Neuronal stem cell (in vitro differentiated cells): Measurements from ENCODE around the gene LCP1.

ENCODE experiments used
- DNase-seq: peaks from one replicate; pipeline ENCODE4 v3.0.0-alpha.2; 2013; ENCODE audit warnings: low spot score
- H2AFZ ChIP-seq: one replicate; pipeline ENCODE4 v1.6.1; 2013; ENCODE audit warnings: mild to moderate bottlenecking, low read length, inconsistent platforms
- H2AK5ac ChIP-seq: 2 replicates; pipeline ENCODE4 v1.6.1; 2013; ENCODE audit warnings: low read depth, mild to moderate bottlenecking, inconsistent platforms, low read length, moderate library complexity, mixed read lengths
- H2BK120ac ChIP-seq: 2 replicates; pipeline ENCODE4 v1.6.1; 2013; ENCODE audit warnings: low read depth, mild to moderate bottlenecking, inconsistent platforms, low read length, moderate library complexity, mixed read lengths
- H2BK12ac ChIP-seq: one replicate; pipeline ENCODE4 v1.6.1; 2013; ENCODE audit warnings: low read length, inconsistent platforms
- H2BK15ac ChIP-seq: 2 replicates; pipeline ENCODE4 v1.6.1; 2013; ENCODE audit warnings: mild to moderate bottlenecking, low read length, inconsistent platforms, mixed read lengths
- H2BK5ac ChIP-seq: one replicate; pipeline ENCODE4 v1.6.1; 2013; ENCODE audit warnings: inconsistent platforms, mild to moderate bottlenecking, low read length, moderate library complexity
- H3K14ac ChIP-seq: one replicate; pipeline ENCODE4 v1.6.1; 2013; ENCODE audit warnings: low read length, inconsistent platforms
- H3K18ac ChIP-seq: 2 replicates; pipeline ENCODE4 v1.6.1; 2013; ENCODE audit warnings: low read length, inconsistent platforms
- H3K23ac ChIP-seq: 2 replicates; pipeline ENCODE4 v1.6.1; 2013; ENCODE audit warnings: low read depth, mild to moderate bottlenecking, mixed read lengths, low read length, inconsistent platforms; ENCODE audit not compliant: poor library complexity
- H3K27ac ChIP-seq: replicated peaks from 3 replicates; pipeline ENCODE4 v1.5.1; 2013; ENCODE audit warnings: low read length, inconsistent platforms
- H3K27me3 ChIP-seq, 3 experiments: 2 replicates each; pipeline ENCODE4 v1.6.1; 2013; ENCODE audit warnings: low read length in 3 of 3, mild to moderate bottlenecking in 2 of 3, inconsistent platforms in 1 of 3, low read depth in 1 of 3, mixed read lengths in 1 of 3, moderate library complexity in 1 of 3; ENCODE audit not compliant: control insufficient read depth in 3 of 3, insufficient read depth in 3 of 3
- H3K36me3 ChIP-seq, 2 donors: replicated peaks in 1 of 2; 2 replicates each; pipeline ENCODE4 v1.6.1; 2013; ENCODE audit warnings: low read length in 2 of 2; ENCODE audit not compliant: control insufficient read depth in 2 of 2, insufficient read depth in 2 of 2
- H3K4ac ChIP-seq: 2 replicates; pipeline ENCODE4 v1.6.1; 2013; ENCODE audit warnings: inconsistent platforms, mild to moderate bottlenecking, low read length, moderate library complexity
- H3K4me1 ChIP-seq, 2 donors: 1 replicate in 1 of 2; 2 replicates in 1 of 2; pipeline ENCODE4 v1.6.1; 2013; ENCODE audit warnings: low read length in 2 of 2, low read depth in 1 of 2; ENCODE audit not compliant: control insufficient read depth in 2 of 2, insufficient read depth in 1 of 2
- H3K4me2 ChIP-seq: one replicate; pipeline ENCODE4 v1.6.1; 2013; ENCODE audit warnings: mild to moderate bottlenecking, low read length, inconsistent platforms; ENCODE audit not compliant: insufficient read depth, poor library complexity, severe bottlenecking
- H3K4me3 ChIP-seq, 2 donors: 2 replicates each; pipeline ENCODE4 v1.5.1; 2013; ENCODE audit warnings: low read length in 2 of 2, mild to moderate bottlenecking in 2 of 2, inconsistent platforms in 1 of 2, moderate library complexity in 1 of 2
- H3K79me1 ChIP-seq: one replicate; pipeline ENCODE4 v1.6.1; 2013; ENCODE audit warnings: low read depth, mild to moderate bottlenecking, inconsistent platforms, low read length, moderate library complexity
- H3K9ac ChIP-seq: one replicate; pipeline ENCODE4 v1.6.1; 2013; ENCODE audit warnings: mild to moderate bottlenecking, low read depth, low read length, inconsistent platforms; ENCODE audit not compliant: poor library complexity
- H3K9me3 ChIP-seq, 2 donors: replicated peaks in 1 of 2; 2 replicates each; pipeline versions ENCODE3 to v1.6.1; 2013; ENCODE audit warnings: low read length in 2 of 2, mild to moderate bottlenecking in 2 of 2, inconsistent platforms in 1 of 2, low read depth in 1 of 2, mixed read lengths in 1 of 2, moderate library complexity in 1 of 2; ENCODE audit not compliant: control insufficient read depth in 2 of 2, insufficient read depth in 1 of 2
- H4K8ac ChIP-seq: one replicate; pipeline ENCODE4 v1.6.1; 2013; ENCODE audit warnings: low read depth, mild to moderate bottlenecking, inconsistent platforms, low read length, moderate library complexity
- H4K91ac ChIP-seq: one replicate; pipeline ENCODE4 v1.6.1; 2013; ENCODE audit warnings: low read length, low read depth, mild to moderate bottlenecking, inconsistent platforms; ENCODE audit not compliant: poor library complexity
- WGBS, 2 donors: extraction: QIAGEN DNeasy Blood & Tissue Kit; methylation state at CpG; one replicate each; pipeline ENCODE4 v1.1.7; 2013; ENCODE audit warnings: missing lambda C conversion rate in 2 of 2, mixed read lengths in 1 of 2; ENCODE audit not compliant: insufficient read length in 2 of 2, insufficient replicate concordance in 1 of 2; ENCODE audit errors: extremely low coverage in 2 of 2; 5-methylcytosine and 5-hydroxymethylcytosine counted together

The LCP1 gene

GRCh38 chr13:46126056-46126455 lies 55.9 kb downstream of the LCP1 start:
- H2AK5ac ChIP-seq: no peak overlapping the region
- no peak overlapping the region for H3K4me3 ChIP-seq
- no peaks in the 10 kb centered on the region for H3K27me3 ChIP-seq
- no peaks in the 10 kb centered on the region for H3K79me1 ChIP-seq
- H4K91ac ChIP-seq: no peak overlapping the region
- H2BK5ac ChIP-seq: no peak overlapping the region
- no peak for DNase-seq
- no peak overlapping the region for H4K8ac ChIP-seq
- H2AFZ ChIP-seq: no peak overlapping the region
- no peak overlapping the region for H3K9ac ChIP-seq
- H3K9me3 ChIP-seq: no peaks in the 10 kb centered on the region
- no peak overlapping the region for H3K23ac ChIP-seq
- no peak overlapping the region for H2BK12ac ChIP-seq
- no peak overlapping the region for H3K18ac ChIP-seq
- H3K4me1 ChIP-seq: no peaks in the 10 kb centered on the region
- no CpG with 5 or more reads among the region's 2 CpGs for WGBS, 2 donors
- no peaks in the 10 kb centered on the region for H3K36me3 ChIP-seq
- H3K4me2 ChIP-seq: no peak overlapping the region
- H3K14ac ChIP-seq: no peak overlapping the region
- no peak overlapping the region for H2BK15ac ChIP-seq
- H2BK120ac ChIP-seq: no peak overlapping the region
- H3K27ac ChIP-seq: no peak overlapping the region
- no peak overlapping the region for H3K4ac ChIP-seq

GRCh38 chr13:46124967-46125933 lies 56.7 kb downstream of the LCP1 start:
- Histone ChIP-seq H3K36me3 (no peaks in the 10 kb centered on the region), H3K27me3 (no peaks in the 10 kb centered on the region), H3K4me2 (no peak overlapping the region), H3K4me3 (no peak overlapping the region), H2AK5ac (no peak overlapping the region), H3K23ac (no peak overlapping the region), H3K18ac (no peak overlapping the region), H3K14ac (no peak overlapping the region), H3K27ac (no peak overlapping the region), H3K79me1 (no peaks in the 10 kb centered on the region), H4K8ac (no peak overlapping the region), H3K4me1 (peaks cover 0 to 3% of the 10 kb centered on the region in 2 donors), H3K9ac (no peak overlapping the region), H2AFZ (no peak overlapping the region), H2BK120ac (no peak overlapping the region), H4K91ac (no peak overlapping the region), H2BK15ac (no peak overlapping the region), H2BK5ac (no peak overlapping the region), H2BK12ac (no peak overlapping the region), H3K4ac (no peak overlapping the region), H3K9me3 (no peaks in the 10 kb centered on the region)
- WGBS, 2 donors: no CpG with 5 or more reads among the region's 11 CpGs
- DNase-seq: no peak

GRCh38 chr13:46124531-46124966 lies 57.4 kb downstream of the LCP1 start:
- Histone ChIP-seq H2AK5ac (no peak overlapping the region), H3K36me3 (no peaks in the 10 kb centered on the region), H3K14ac (no peak overlapping the region), H4K8ac (no peak overlapping the region), H2BK12ac (no peak overlapping the region), H2BK15ac (no peak overlapping the region), H3K18ac (no peak overlapping the region), H3K4ac (no peak overlapping the region), H3K79me1 (no peaks in the 10 kb centered on the region), H3K27ac (no peak overlapping the region), H3K4me3 (peak overlapping the region in 1 of 2 donors; percentile 30), H3K27me3 (no peaks in the 10 kb centered on the region), H2BK5ac (no peak overlapping the region), H2BK120ac (no peak overlapping the region), H3K4me2 (no peak overlapping the region), H3K9ac (no peak overlapping the region), H4K91ac (no peak overlapping the region), H2AFZ (no peak overlapping the region), H3K9me3 (no peaks in the 10 kb centered on the region), H3K4me1 (peaks cover 0 to 8% of the 10 kb centered on the region in 2 donors), H3K23ac (no peak overlapping the region)
- DNase-seq: no peak
- WGBS, 2 donors: no CpG with 5 or more reads among the region's 10 CpGs

DNA sequence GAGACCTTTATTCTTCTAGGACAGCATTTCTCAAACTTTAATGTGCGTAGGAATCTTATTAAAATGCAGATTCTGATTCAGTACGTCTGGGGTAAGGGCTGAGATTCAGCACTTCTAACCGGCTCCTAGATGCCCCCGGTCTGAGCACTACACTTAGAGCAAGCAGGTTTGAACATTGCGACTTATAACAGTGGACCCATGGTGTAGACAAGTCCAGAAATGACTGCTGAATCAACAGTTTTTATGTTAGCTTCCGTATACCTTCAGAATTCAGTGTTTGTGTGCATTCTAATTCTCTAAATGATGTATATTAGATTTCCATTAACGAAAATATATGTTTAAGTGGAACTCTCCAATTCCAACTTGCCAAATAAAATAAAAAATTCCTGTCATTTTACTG lies 59.7 kb downstream of the LCP1 start:
- DNase-seq: no peak
- no peak overlapping the region for H2BK5ac ChIP-seq
- no peak overlapping the region for H4K8ac ChIP-seq
- H3K79me1 ChIP-seq: no peaks in the 10 kb centered on the region
- no peak overlapping the region for H3K4ac ChIP-seq
- no CpG with 5 or more reads among the region's 7 CpGs for WGBS, 2 donors
- no peak overlapping the region for H2BK120ac ChIP-seq
- H3K23ac ChIP-seq: no peak overlapping the region
- H2AK5ac ChIP-seq: no peak overlapping the region
- H3K4me2 ChIP-seq: no peak overlapping the region
- no peak overlapping the region for H2AFZ ChIP-seq
- H2BK12ac ChIP-seq: no peak overlapping the region
- no peaks in the 10 kb centered on the region for H3K27me3 ChIP-seq
- peaks cover 0 to 5% of the 10 kb centered on the region in 2 donors for H3K9me3 ChIP-seq
- H3K14ac ChIP-seq: no peak overlapping the region
- H3K18ac ChIP-seq: no peak overlapping the region
- peaks cover 0 to 8% of the 10 kb centered on the region in 2 donors for H3K4me1 ChIP-seq
- H3K4me3 ChIP-seq: no peak overlapping the region
- no peak overlapping the region for H2BK15ac ChIP-seq
- no peaks in the 10 kb centered on the region for H3K36me3 ChIP-seq
- no peak overlapping the region for H4K91ac ChIP-seq
- H3K27ac ChIP-seq: no peak overlapping the region
- H3K9ac ChIP-seq: no peak overlapping the region
